Upper lobe of left lung (tissue), 6 donors: ENCODE measurements around the gene FGFRL1. TPM values are rescaled to one million over a fixed set of nuclear protein-coding genes. Genes with fewer than 3 reads are reported as not detected.
A peak's percentile ranks its signal among the peaks of the same experiment; 100 is the strongest.

Experiments
- ATAC-seq, 2 donors: fragments of 200-7000 bp; cut with Tn5 transposase; one replicate each; pipeline ENCODE4 v1.9.1; 2022; ENCODE audit warnings: mild to moderate bottlenecking in 2 of 2, moderate library complexity in 2 of 2; ENCODE audit not compliant: low FRiP score in 2 of 2
- DNase-seq, 2 donors: peaks; one replicate each; pipeline ENCODE4 v3.0.0-alpha.2; 2019 to 2020
- H3K27ac ChIP-seq, 4 donors: fragments of 200-600 bp; sonication (generic); one replicate each; pipeline ENCODE4 v1.5.1; 2016 to 2019
- H3K27me3 ChIP-seq, 4 donors: fragments of 200-600 bp; sonication (generic); one replicate each; pipeline ENCODE4 v1.5.1; 2017 to 2019
- H3K36me3 ChIP-seq, 4 donors: fragments of 200-600 bp; sonication (generic); one replicate each; pipeline ENCODE4 v1.5.1; 2016 to 2019
- H3K4me1 ChIP-seq, 4 donors: fragments of 200-600 bp; sonication (generic); one replicate each; pipeline ENCODE4 v1.5.1; 2018 to 2019
- H3K4me3 ChIP-seq, 4 donors: fragments of 200-600 bp; sonication (generic); one replicate each; pipeline ENCODE4 v1.5.1; 2017 to 2019; ENCODE audit warnings: mild to moderate bottlenecking in 2 of 4, moderate library complexity in 1 of 4
- H3K9me3 ChIP-seq, 4 donors: fragments of 200-600 bp; sonication (generic); one replicate each; pipeline ENCODE4 v1.5.1; 2018 to 2019
- EP300 ChIP-seq, 4 donors: sonication (generic); formaldehyde crosslinking; IDR thresholded peaks; one replicate each; pipeline ENCODE4 v1.5.1; 2017; ENCODE audit warnings: antibody characterized with exemption in 4 of 4, control low read depth in 2 of 4
- POLR2A ChIP-seq, 4 donors: fragments of 450-650 bp; IDR thresholded peaks; one replicate each; pipeline ENCODE4 v1.5.1; 2016 to 2017; ENCODE audit warnings: antibody characterized with exemption in 4 of 4, mild to moderate bottlenecking in 2 of 4
- POLR2AphosphoS5 ChIP-seq, 2 donors: sonication (generic); formaldehyde crosslinking; IDR thresholded peaks; one replicate each; pipeline ENCODE4 v1.5.1; 2017; ENCODE audit warnings: antibody characterized with exemption in 2 of 2
- WGBS, 2 donors: methylation state at CpG; one replicate each; pipeline ENCODE4 v1.1.5; 2017 to 2018; 5-methylcytosine and 5-hydroxymethylcytosine counted together
- total RNA-seq, 6 donors: library from RNA; depleted of rRNA in 4 of 6; stranded (reverse); fragments of >200 nt in 4 of 6; gene quantifications; one replicate each; pipeline versions ENCODE4 v1.1.0 to v1.2.1, GENCODE V29; 2016 to 2021
- TF ChIP-seq, protein P1 (sequence below), 6 experiments: fragments of 450-650 bp in 4 of 6; fragments of 200-600 bp in 2 of 6; sonication (generic) in 2 of 6; IDR thresholded peaks; one replicate each; pipeline ENCODE4 v1.5.1; 2016 to 2019; ENCODE audit warnings: antibody characterized with exemption in 6 of 6
- donor health status: DM: no; HTN: no; CAD: no; lungs with moderate emphysema.
- donor health status: DM: no; HTN: yes; CAD: no; lungs with severe emphysema.

FGFRL1 gene
- total RNA-seq, 6 donors from 2014 or later: 21.0 to 32.4 (median 25.6) TPM

DNA sequence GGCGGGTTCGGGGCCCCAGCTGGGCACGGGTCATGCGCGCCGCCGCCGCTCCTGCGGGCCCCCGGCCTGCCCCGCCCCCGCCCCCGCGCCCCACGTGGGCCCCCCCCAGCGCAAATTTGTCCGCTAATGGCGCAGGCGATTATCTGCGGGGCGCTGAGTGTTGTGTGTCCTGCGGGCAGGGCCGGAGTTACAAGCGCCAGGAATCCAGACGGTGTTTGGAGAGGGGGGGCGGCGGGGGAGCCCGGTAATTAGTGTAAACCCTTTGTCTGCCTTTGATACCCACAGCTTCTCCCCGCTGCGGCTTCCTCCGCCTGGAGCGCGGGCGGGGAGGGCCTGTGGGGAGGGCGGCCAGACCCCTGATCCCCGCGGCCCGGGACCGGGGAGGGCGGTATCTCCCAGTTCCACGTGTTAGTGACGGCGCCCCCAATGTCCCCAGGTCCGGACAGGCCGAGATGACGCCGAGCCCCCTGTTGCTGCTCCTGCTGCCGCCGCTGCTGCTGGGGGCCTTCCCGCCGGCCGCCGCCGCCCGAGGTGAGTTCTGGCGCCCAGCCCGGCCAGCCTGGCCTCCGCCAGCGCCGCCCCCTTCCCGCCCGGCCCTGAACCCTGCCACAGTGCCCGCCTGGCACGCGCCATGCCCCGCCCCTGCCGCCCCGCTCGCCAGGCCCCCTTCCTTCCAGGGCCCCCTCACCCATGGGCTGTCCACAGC lies 761 bp downstream of the FGFRL1 start:
- Histone ChIP-seq H3K9me3 (no peaks in the 10 kb centered on the region), H3K27ac (peak overlapping the region in 1 of 4 donors; percentile 53), H3K27me3 (peaks cover 0 to 6% (median 2%) of the 10 kb centered on the region in 4 donors), H3K4me3 (peak overlapping the region; percentile 47 to 80 (median 62)), H3K36me3 (no peaks in the 10 kb centered on the region), H3K4me1 (peaks cover 26 to 43% (median 30%) of the 10 kb centered on the region in 4 donors)
- TF ChIP-seq POLR2AphosphoS5 (IDR thresholded peaks at IDR 0.05) (no peak), EP300 (IDR thresholded peaks at IDR 0.05) (no peak), POLR2A (IDR thresholded peaks at IDR 0.05) (no peak)
- TF ChIP-seq, protein P1, sequence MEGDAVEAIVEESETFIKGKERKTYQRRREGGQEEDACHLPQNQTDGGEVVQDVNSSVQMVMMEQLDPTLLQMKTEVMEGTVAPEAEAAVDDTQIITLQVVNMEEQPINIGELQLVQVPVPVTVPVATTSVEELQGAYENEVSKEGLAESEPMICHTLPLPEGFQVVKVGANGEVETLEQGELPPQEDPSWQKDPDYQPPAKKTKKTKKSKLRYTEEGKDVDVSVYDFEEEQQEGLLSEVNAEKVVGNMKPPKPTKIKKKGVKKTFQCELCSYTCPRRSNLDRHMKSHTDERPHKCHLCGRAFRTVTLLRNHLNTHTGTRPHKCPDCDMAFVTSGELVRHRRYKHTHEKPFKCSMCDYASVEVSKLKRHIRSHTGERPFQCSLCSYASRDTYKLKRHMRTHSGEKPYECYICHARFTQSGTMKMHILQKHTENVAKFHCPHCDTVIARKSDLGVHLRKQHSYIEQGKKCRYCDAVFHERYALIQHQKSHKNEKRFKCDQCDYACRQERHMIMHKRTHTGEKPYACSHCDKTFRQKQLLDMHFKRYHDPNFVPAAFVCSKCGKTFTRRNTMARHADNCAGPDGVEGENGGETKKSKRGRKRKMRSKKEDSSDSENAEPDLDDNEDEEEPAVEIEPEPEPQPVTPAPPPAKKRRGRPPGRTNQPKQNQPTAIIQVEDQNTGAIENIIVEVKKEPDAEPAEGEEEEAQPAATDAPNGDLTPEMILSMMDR (IDR thresholded peaks at IDR 0.05): no peak
- DNase-seq (peak; percentile 43 to 93), ATAC-seq (no peak)
- WGBS, 2 donors: 0% methylated on average over 14 to 31 of the region's 69 CpGs

DNA sequence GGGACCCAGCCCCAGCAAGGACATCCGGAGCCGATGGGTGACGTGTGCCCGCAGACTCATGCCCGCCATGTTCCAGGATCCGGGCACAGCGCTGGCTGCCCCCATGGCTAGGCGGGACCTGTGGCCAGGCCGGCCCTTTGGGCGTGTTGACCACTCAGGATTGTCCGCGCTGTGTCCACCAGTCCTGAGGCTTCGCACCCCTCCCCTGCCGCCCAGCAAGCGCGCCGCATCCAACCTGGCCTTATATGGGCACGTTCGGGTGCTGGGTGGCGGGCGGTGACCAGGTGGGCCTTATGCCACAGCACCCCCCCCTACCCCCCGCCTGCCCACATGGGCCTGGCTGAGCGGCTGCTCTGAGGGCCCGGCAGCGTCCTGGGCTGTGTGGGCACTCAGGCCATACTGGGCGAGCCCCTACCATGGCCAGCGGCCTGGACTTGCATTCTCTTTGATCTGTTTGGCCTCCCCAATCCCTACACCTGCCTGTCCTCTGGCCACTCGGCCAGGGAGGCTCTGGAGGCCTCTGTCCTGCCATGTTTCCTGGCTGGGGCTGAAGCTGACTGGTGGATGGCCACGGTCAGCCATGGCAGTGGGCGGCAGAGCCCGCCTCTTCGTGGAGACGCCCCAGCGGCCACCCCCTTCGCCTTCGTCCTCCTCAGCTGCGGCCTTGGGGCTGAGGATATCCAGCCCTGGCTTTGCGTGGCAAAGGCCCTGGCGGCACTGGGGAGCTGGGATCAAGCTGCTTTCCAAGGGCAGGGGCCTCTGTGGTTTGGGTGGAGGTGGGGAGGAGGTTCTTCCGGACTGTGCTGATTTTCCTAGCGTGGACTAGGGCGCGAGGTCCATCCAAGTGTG lies 2.0 kb downstream of the FGFRL1 start:
- WGBS, 2 donors: 94 to 96% methylated on average over 14 to 41 of the region's 43 CpGs
- Histone ChIP-seq H3K36me3 (no peaks in the 10 kb centered on the region), H3K27ac (no peak overlapping the region), H3K4me3 (no peak overlapping the region), H3K4me1 (peaks cover 26 to 42% (median 30%) of the 10 kb centered on the region in 4 donors), H3K27me3 (peaks cover 0 to 6% (median 2%) of the 10 kb centered on the region in 4 donors), H3K9me3 (no peaks in the 10 kb centered on the region)
- TF ChIP-seq EP300 (IDR thresholded peaks at IDR 0.05): no peak
- TF ChIP-seq, protein P1 (IDR thresholded peaks at IDR 0.05): no peak
- TF ChIP-seq POLR2AphosphoS5 (IDR thresholded peaks at IDR 0.05): no peak
- no peak for TF ChIP-seq POLR2A (IDR thresholded peaks at IDR 0.05)
- ATAC-seq: no peak
- DNase-seq: peak in 1 of 2 donors; percentile 84

DNA sequence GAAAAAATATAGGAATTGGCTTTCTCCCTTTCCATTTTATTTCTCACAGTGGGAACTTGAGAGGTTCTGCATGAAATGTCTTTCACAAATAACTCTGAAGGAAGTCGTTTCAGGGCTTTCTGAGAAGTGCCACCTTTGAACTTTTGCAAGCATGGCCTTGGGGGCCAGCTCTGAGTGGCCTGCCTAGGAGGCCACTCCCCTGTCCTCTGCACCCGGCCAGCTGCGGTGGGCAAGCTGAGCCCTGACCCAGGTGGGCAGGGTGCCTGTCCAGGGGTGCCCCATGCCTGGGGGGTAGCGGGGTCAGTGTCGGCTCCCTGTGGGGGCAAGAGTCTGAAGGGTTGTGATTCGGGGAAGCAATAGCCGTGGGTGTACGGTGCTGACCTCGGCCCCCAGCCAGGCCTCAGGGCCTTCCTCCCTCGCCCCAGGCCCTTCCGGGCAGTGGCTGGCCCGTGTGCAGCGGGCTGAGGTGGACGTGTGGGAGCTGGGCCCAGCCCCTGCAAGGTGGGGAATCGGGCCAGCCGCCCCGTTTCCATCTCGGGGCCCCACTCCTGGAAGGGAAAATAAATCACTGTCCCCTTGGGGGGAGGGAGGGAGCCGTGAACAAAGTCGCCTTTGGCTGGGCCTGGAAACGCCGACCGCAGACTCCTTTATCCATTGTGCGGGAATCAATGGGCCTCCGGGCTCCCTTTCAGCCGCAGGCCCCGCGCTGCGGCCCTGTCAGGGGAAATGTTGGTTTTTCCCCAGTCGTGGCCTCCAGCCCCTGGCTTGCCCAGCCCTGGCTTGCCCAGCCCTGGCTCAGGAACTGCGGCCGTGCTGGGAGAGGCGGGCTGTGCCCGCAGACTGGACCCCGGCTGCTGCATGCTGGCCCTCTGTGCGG lies 3.1 kb downstream of the FGFRL1 start:
- no peak overlapping the region for H3K4me3 ChIP-seq
- TF ChIP-seq POLR2A (IDR thresholded peaks at IDR 0.05) (no peak), POLR2AphosphoS5 (IDR thresholded peaks at IDR 0.05) (no peak)
- TF ChIP-seq, protein P1 (IDR thresholded peaks at IDR 0.05): no peak
- no peaks in the 10 kb centered on the region for H3K27me3 ChIP-seq
- DNase-seq: peak in 1 of 2 donors; percentile 71
- peaks cover 20 to 33% (median 23%) of the 10 kb centered on the region in 4 donors for H3K4me1 ChIP-seq
- no peaks in the 10 kb centered on the region for H3K9me3 ChIP-seq
- 91% methylated on average over 28 to 32 of the region's 36 CpGs for WGBS, 2 donors
- no peaks in the 10 kb centered on the region for H3K36me3 ChIP-seq
- no peak overlapping the region for H3K27ac ChIP-seq
- ATAC-seq: no peak

DNA sequence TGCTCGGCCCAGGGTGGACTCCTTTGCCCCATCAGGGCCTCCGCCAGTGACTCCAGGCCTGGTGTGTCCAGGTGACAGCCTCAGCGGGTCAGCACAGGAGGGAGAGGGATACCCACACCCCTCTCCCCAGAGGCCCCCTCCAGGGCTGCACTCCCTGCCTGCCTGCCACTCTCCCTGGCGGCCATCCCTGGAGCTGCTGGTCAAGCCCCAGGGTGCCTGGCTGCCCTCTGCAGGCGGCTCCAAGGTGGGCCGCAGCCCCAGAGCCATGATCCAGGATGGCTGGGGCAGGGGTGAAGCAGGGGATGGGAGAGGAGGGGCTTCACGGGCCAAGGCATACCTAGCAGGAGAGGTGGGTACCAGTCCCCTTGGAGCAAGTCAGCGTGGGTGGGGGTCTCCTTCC lies 3.8 kb downstream of the FGFRL1 start:
- ATAC-seq (no peak), DNase-seq (peak in 1 of 2 donors; percentile 82)
- TF ChIP-seq, protein P1 (IDR thresholded peaks at IDR 0.05): no peak
- TF ChIP-seq POLR2AphosphoS5 (IDR thresholded peaks at IDR 0.05) (no peak), EP300 (IDR thresholded peaks at IDR 0.05) (no peak), POLR2A (IDR thresholded peaks at IDR 0.05) (no peak)
- Histone ChIP-seq H3K9me3 (no peaks in the 10 kb centered on the region), H3K36me3 (no peaks in the 10 kb centered on the region), H3K27me3 (no peaks in the 10 kb centered on the region), H3K4me1 (peaks cover 16 to 30% (median 19%) of the 10 kb centered on the region in 4 donors), H3K27ac (no peak overlapping the region), H3K4me3 (no peak overlapping the region)
- 100% methylated on average over 4 of the region's 8 CpGs; no CpG with 5 or more reads in 1 of the 2 donors for WGBS, 2 donors
